Uterus (tissue), 2 donors: ENCODE results near the gene CABP2.

Experiments used
- CTCF ChIP-seq, 4 experiments: fragments of 200-600 bp in 2 of 4; fragments of 450-650 bp in 2 of 4; sonication (generic) in 2 of 4; IDR thresholded peaks; one replicate each; pipeline ENCODE4 v1.5.1; 2016 to 2019; ENCODE audit warnings: antibody characterized with exemption in 4 of 4, mild to moderate bottlenecking in 2 of 4, moderate library complexity in 1 of 4
- POLR2A ChIP-seq, 2 donors: fragments of 450-650 bp; IDR thresholded peaks; one replicate each; pipeline ENCODE4 v1.6.1; 2016; ENCODE audit warnings: antibody characterized with exemption in 2 of 2, mild to moderate bottlenecking in 1 of 2, moderate library complexity in 1 of 2

- no peak for TF ChIP-seq CTCF (IDR thresholded peaks at IDR 0.05)
- TF ChIP-seq POLR2A (IDR thresholded peaks at IDR 0.05): no peak
Measured at GRCh38 chr11:67545280-67545679, 22.0 kb upstream of the CABP2 start.
